H9 (cell line): ENCODE results near the gene RFX1. TPM values are rescaled to one million over a fixed set of nuclear protein-coding genes. Genes with fewer than 3 reads are reported as not detected.

Experiments
- DNase-seq: peaks from one replicate; pipeline ENCODE4 v3.0.0-alpha.2; 2017
- H2AFZ ChIP-seq: one replicate; pipeline ENCODE4 v1.6.1; 2013; ENCODE audit warnings: mild to moderate bottlenecking, low read length, control low read depth, moderate library complexity
- H2AK5ac ChIP-seq: 2 replicates; pipeline ENCODE4 v1.6.1; 2013; ENCODE audit warnings: low read length, control low read depth, mixed read lengths; ENCODE audit not compliant: insufficient read length
- H2BK120ac ChIP-seq: one replicate; pipeline ENCODE4 v1.6.1; 2013; ENCODE audit warnings: low read depth, mild to moderate bottlenecking, low read length, control low read depth, inconsistent platforms; ENCODE audit not compliant: poor library complexity, severe bottlenecking
- H2BK12ac ChIP-seq: 2 replicates; pipeline ENCODE4 v1.6.1; 2013; ENCODE audit warnings: low read length, control low read depth, mixed read lengths, low read depth; ENCODE audit not compliant: insufficient read length
- H2BK15ac ChIP-seq: 2 replicates; pipeline ENCODE4 v1.6.1; 2013; ENCODE audit warnings: low read depth, low read length, control low read depth
- H2BK20ac ChIP-seq: one replicate; pipeline ENCODE4 v1.6.1; 2013; ENCODE audit warnings: low read depth, mild to moderate bottlenecking, low read length, control low read depth, inconsistent platforms; ENCODE audit not compliant: poor library complexity, severe bottlenecking
- H2BK5ac ChIP-seq: 2 replicates; pipeline ENCODE4 v1.6.1; 2013; ENCODE audit warnings: low read length, control low read depth, mixed read lengths; ENCODE audit not compliant: insufficient read length
- H3K14ac ChIP-seq: 2 replicates; pipeline ENCODE4 v1.6.1; 2013; ENCODE audit warnings: low read length, control low read depth; ENCODE audit not compliant: insufficient read depth
- H3K18ac ChIP-seq: 2 replicates; pipeline ENCODE4 v1.6.1; 2013; ENCODE audit warnings: low read depth, mild to moderate bottlenecking, mixed read lengths, low read length, control low read depth; ENCODE audit not compliant: insufficient read length
- H3K23ac ChIP-seq: 2 replicates; pipeline ENCODE4 v1.6.1; 2013; ENCODE audit warnings: low read length, control low read depth, mixed read lengths, low read depth; ENCODE audit not compliant: insufficient read length
- H3K23me2 ChIP-seq: 2 replicates; pipeline ENCODE4 v1.6.1; 2013; ENCODE audit warnings: low read depth, mild to moderate bottlenecking, mixed read lengths, low read length, control low read depth; ENCODE audit not compliant: insufficient read length, poor library complexity, severe bottlenecking
- H3K27ac ChIP-seq: 2 replicates; pipeline ENCODE4 v1.5.1; 2013; ENCODE audit warnings: low read length, control low read depth, mixed read lengths, low read depth; ENCODE audit not compliant: insufficient read length
- H3K27me3 ChIP-seq: 2 replicates; pipeline ENCODE4 v1.6.1; 2013; ENCODE audit warnings: low read length, control low read depth, inconsistent platforms; ENCODE audit not compliant: insufficient read depth
- H3K4ac ChIP-seq: 2 replicates; pipeline ENCODE4 v1.6.1; 2013; ENCODE audit warnings: low read depth, mild to moderate bottlenecking, control low read depth, inconsistent platforms, low read length, moderate library complexity
- H3K4me1 ChIP-seq: 2 replicates; pipeline ENCODE4 v1.6.1; 2013; ENCODE audit warnings: low read length, control low read depth, inconsistent platforms; ENCODE audit not compliant: insufficient read depth
- H3K4me2 ChIP-seq: 2 replicates; pipeline ENCODE4 v1.6.1; 2013; ENCODE audit warnings: low read length, control low read depth, mixed read lengths; ENCODE audit not compliant: insufficient read length, insufficient read depth
- H3K56ac ChIP-seq: 2 replicates; pipeline ENCODE4 v1.6.1; 2013; ENCODE audit warnings: low read depth, mild to moderate bottlenecking, mixed read lengths, low read length, control low read depth; ENCODE audit not compliant: insufficient read length
- H3K79me1 ChIP-seq: 2 replicates; pipeline ENCODE4 v1.6.1; 2013; ENCODE audit warnings: low read depth, mild to moderate bottlenecking, moderate library complexity, low read length, control low read depth, inconsistent platforms; ENCODE audit not compliant: insufficient read depth, poor library complexity, severe bottlenecking
- H3K79me2 ChIP-seq: 2 replicates; pipeline ENCODE4 v1.6.1; 2013; ENCODE audit warnings: low read length, control low read depth, inconsistent platforms; ENCODE audit not compliant: insufficient read depth
- H3K9ac ChIP-seq: 2 replicates; pipeline ENCODE4 v1.6.1; 2013; ENCODE audit warnings: low read length, control low read depth, mixed read lengths; ENCODE audit not compliant: insufficient read length; ENCODE audit errors: extremely low read depth
- H3K9me3 ChIP-seq: one replicate; pipeline ENCODE4 v1.6.1; 2013; ENCODE audit warnings: low read depth, low read length, inconsistent platforms; ENCODE audit not compliant: control insufficient read depth
- H3T11ph ChIP-seq: one replicate; pipeline ENCODE4 v1.6.1; 2013; ENCODE audit warnings: mild to moderate bottlenecking, low read length, control low read depth, inconsistent platforms
- H4K20me1 ChIP-seq: one replicate; pipeline ENCODE4 v1.6.1; 2013; ENCODE audit not compliant: control insufficient read depth, insufficient read length, insufficient read depth
- H4K5ac ChIP-seq: 2 replicates; pipeline ENCODE4 v1.6.1; 2013; ENCODE audit warnings: low read depth, mild to moderate bottlenecking, mixed read lengths, low read length, control low read depth; ENCODE audit not compliant: insufficient read length
- H4K8ac ChIP-seq: replicated peaks from 2 replicates; pipeline ENCODE4 v1.6.1; 2013; ENCODE audit warnings: low read length, control low read depth, mixed read lengths, low read depth; ENCODE audit not compliant: insufficient read length
- H4K91ac ChIP-seq: 2 replicates; pipeline ENCODE4 v1.6.1; 2013; ENCODE audit warnings: low read depth, mild to moderate bottlenecking, moderate library complexity, mixed read lengths, low read length, control low read depth; ENCODE audit not compliant: insufficient read length
- H3K27ac Mint-ChIP-seq, 3 experiments: 2 replicates in 2 of 3; 3 replicates in 1 of 3; pipeline ENCODE4 v1.8.0; 2020 to 2021; ENCODE audit warnings: mixed read lengths in 3 of 3, mild to moderate bottlenecking in 1 of 3, moderate library complexity in 1 of 3
- H3K27me3 Mint-ChIP-seq: 2 replicates; pipeline ENCODE4 v1.8.0; 2021; ENCODE audit warnings: low read depth, mild to moderate bottlenecking, moderate library complexity, mixed read lengths
- H3K36me3 Mint-ChIP-seq, 3 experiments: 2 replicates in 2 of 3; 3 replicates in 1 of 3; pipeline ENCODE4 v1.8.0; 2020 to 2021; ENCODE audit warnings: low read depth in 3 of 3, mixed read lengths in 3 of 3; ENCODE audit not compliant: insufficient read depth in 1 of 3
- H3K4me1 Mint-ChIP-seq, 2 experiments: 2 replicates each; pipeline ENCODE4 v1.8.0; 2020; ENCODE audit warnings: mixed read lengths in 2 of 2
- H3K4me3 Mint-ChIP-seq, 2 experiments: 2 replicates in 1 of 2; 3 replicates in 1 of 2; pipeline ENCODE4 v1.8.0; 2020 to 2021; ENCODE audit warnings: mild to moderate bottlenecking in 2 of 2, mixed read lengths in 2 of 2, moderate library complexity in 1 of 2
- H3K9me3 Mint-ChIP-seq, 2 experiments: 2 replicates in 1 of 2; 3 replicates in 1 of 2; pipeline ENCODE4 v1.8.0; 2020; ENCODE audit warnings: mild to moderate bottlenecking in 2 of 2, mixed read lengths in 2 of 2, moderate library complexity in 1 of 2
- WGBS: extraction: QIAGEN DNeasy Blood & Tissue Kit; methylation state at CpG from one replicate; pipeline ENCODE4 v1.1.7; 2013; ENCODE audit warnings: missing lambda C conversion rate, low lambda C conversion rate, mixed read lengths; ENCODE audit not compliant: insufficient read length; ENCODE audit errors: extremely low coverage; 5-methylcytosine and 5-hydroxymethylcytosine counted together
- total RNA-seq: library from RNA; stranded (reverse); gene quantifications from 2 replicates; pipeline ENCODE4 v1.2.1, GENCODE V29; 2021
- TF ChIP-seq, protein P1 (sequence below): fragments of 200-600 bp; sonication (generic); conservative IDR thresholded peaks from 3 replicates; pipeline ENCODE4 v1.8.0; 2021; ENCODE audit warnings: antibody characterized with exemption, mild to moderate bottlenecking

Gene RFX1
- total RNA-seq, 1 experiment from 2014 or later: 21.4 TPM

DNA sequence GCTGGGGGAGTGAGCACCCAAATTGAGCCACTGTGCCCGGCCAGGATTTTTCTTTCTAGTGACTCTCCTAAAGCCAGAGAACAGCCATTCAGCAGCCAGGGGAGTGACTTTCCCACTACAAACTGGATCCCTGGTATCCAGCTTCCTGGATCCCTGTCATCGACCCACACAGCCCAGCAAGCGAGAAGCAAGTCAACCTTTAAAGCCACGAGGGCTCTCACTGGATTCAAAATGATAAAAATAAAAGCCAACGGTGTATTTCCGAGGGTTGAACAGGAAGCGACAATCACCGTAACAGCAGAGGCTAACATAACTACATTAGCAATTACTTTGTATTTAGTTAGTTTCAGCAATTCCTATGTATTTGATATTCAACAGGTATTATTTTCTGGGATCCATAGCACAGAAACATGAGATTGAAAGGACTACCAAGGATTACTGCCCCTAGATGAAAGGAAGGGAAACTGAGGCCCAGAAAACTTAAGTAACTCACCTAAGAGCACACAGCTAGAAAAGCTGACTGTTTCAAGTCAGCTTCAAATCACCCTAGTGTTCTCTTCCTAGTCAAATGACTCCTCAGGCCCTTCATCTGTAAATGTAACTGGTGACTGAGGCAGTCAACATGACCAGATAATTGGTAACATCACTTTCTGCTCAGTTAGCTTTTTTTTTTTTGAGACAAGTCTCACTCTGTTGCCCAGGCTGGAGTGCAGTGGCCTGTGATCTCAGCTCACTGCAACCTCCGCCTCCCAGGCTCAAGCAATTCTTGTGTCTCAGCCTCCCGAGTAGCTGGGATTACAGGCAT, 2.7 kb downstream of the RFX1 start:
- no peak overlapping the region for H3K4me3 Mint-ChIP-seq
- Histone ChIP-seq H3K56ac (no peak overlapping the region), H2AK5ac (no peak overlapping the region), H3K14ac (no peak overlapping the region), H2BK5ac (no peak overlapping the region), H4K20me1 (no peaks in the 10 kb centered on the region), H2BK120ac (no peak overlapping the region), H3K4me1 (no peaks in the 10 kb centered on the region), H3K4me2 (no peak overlapping the region), H3K9ac (peak overlapping the region; percentile 13), H3K4ac (no peak overlapping the region), H3K79me1 (no peaks in the 10 kb centered on the region), H3K79me2 (no peaks in the 10 kb centered on the region), H4K5ac (no peak overlapping the region), H3T11ph (no peak overlapping the region), H2BK12ac (no peak overlapping the region), H3K23me2 (no peaks in the 10 kb centered on the region), H3K23ac (no peak overlapping the region), H3K27me3 (no peaks in the 10 kb centered on the region), H3K27ac (no peak overlapping the region), H2BK15ac (no peak overlapping the region), H4K8ac (no peak overlapping the region), H4K91ac (no peak overlapping the region), H3K18ac (no peak overlapping the region), H3K9me3 (no peaks in the 10 kb centered on the region), H2BK20ac (no peak overlapping the region), H2AFZ (no peak overlapping the region)
- WGBS: no CpG with 5 or more reads among the region's 10 CpGs
- peak overlapping the region in 2 of 3 experiments; percentile 24 to 87; a peak in 2 of 7 replicates for H3K27ac Mint-ChIP-seq
- H3K27me3 Mint-ChIP-seq: no peaks in the 10 kb centered on the region; the same call in 1 of the 2 replicates
- H3K36me3 Mint-ChIP-seq: peaks cover 6 to 20% (median 12%) of the 10 kb centered on the region in 3 experiments; a peak in 6 of 7 replicates
- peaks cover 5 to 9% of the 10 kb centered on the region in 2 experiments; a peak in 3 of 5 replicates for H3K9me3 Mint-ChIP-seq
- TF ChIP-seq, protein P1, sequence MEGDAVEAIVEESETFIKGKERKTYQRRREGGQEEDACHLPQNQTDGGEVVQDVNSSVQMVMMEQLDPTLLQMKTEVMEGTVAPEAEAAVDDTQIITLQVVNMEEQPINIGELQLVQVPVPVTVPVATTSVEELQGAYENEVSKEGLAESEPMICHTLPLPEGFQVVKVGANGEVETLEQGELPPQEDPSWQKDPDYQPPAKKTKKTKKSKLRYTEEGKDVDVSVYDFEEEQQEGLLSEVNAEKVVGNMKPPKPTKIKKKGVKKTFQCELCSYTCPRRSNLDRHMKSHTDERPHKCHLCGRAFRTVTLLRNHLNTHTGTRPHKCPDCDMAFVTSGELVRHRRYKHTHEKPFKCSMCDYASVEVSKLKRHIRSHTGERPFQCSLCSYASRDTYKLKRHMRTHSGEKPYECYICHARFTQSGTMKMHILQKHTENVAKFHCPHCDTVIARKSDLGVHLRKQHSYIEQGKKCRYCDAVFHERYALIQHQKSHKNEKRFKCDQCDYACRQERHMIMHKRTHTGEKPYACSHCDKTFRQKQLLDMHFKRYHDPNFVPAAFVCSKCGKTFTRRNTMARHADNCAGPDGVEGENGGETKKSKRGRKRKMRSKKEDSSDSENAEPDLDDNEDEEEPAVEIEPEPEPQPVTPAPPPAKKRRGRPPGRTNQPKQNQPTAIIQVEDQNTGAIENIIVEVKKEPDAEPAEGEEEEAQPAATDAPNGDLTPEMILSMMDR: no peak
- H3K4me1 Mint-ChIP-seq: peaks cover 13 to 14% of the 10 kb centered on the region in 2 experiments; a peak in 3 of 4 replicates
- no peak for DNase-seq
